ENCODE data around the gene ARMC12.
"Not testable (repeated sequence)": the region's sequence is repeated elsewhere in the genome, so short reads cannot be mapped to it uniquely, and the experiment has no call there.

Gene ARMC12, protein sequence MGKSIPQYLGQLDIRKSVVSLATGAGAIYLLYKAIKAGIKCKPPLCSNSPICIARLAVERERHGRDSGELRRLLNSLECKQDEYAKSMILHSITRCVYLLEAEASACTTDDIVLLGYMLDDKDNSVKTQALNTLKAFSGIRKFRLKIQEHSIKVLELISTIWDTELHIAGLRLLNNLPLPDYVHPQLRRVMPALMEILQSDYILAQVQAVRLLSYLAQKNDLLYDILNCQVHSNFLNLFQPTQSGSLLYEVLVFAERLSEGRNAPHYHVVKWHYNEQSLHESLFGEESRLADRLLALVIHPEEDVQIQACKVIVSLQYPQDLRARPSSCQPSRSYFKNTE

DNA sequence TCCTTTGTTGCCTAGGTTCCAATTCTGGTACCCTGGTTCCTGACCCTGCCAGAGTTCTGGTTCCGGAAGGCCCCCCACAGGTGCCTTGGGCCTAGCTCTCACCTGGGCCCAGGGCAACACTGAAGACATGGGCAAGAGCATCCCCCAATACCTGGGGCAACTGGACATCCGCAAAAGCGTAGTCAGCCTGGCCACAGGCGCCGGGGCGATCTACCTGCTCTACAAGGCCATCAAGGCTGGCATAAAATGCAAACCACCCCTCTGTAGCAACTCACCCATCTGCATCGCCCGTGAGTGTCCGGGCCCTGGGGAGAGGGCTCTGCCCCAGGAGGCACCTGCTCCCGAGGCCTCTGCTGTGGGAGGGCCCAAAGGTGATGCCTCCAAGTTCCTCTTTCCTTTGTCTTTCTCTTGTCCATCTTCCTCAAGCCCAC, at the start of gene ARMC12:
Gene ARMC12, plus strand, starts transcription at position 51 of the 431 bp plus-strand sequence. Its CDS starts 77 bp downstream, at position 128.
- DNase-seq = no peak

DNA sequence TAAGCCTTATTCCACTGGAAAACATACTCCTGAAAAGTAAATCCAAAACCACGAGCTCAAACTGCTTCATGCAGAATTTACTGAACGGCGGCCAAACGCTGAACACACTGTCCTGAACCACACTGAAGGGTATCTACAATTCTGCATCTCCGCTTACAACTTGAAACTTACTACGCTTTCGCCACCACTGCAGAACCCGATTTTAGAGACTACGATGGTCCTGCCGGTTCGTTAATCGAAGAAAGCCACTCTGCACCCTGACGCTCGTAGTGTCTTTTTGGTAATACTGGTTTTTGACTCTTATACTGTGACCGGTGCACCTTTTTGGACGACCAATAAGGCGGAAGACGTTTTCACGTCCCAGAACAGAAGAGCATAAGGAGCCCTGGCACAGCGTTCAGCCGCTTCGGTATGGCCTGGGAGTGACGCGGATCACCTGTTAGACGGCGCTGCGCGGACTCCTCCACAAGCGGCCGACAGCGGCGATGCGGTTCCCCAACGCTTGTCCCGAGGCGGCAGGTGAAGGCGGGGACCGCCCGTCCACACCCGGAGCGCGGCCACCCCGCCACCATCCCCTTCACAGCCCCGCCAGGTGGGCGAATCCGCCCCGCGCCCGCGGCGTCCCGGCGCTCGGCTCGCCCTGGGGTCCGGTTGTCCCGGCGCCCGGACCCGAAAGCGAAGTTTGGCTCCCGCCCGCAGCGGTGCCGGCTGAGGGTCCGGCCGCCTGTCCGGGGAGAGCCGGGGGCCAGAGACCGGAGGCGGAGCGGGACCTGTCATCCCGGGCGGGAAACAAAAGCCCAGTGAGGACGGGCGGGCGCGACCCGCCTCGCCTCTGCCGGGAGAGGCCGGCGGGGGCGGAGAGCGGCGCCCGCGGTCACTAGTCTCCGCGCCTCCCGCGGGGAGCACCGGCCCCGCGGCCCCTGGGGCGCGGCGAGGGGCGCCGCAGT, 48.9 kb upstream of the ARMC12 start:
- peak; percentile 64 for DNase-seq

DNA sequence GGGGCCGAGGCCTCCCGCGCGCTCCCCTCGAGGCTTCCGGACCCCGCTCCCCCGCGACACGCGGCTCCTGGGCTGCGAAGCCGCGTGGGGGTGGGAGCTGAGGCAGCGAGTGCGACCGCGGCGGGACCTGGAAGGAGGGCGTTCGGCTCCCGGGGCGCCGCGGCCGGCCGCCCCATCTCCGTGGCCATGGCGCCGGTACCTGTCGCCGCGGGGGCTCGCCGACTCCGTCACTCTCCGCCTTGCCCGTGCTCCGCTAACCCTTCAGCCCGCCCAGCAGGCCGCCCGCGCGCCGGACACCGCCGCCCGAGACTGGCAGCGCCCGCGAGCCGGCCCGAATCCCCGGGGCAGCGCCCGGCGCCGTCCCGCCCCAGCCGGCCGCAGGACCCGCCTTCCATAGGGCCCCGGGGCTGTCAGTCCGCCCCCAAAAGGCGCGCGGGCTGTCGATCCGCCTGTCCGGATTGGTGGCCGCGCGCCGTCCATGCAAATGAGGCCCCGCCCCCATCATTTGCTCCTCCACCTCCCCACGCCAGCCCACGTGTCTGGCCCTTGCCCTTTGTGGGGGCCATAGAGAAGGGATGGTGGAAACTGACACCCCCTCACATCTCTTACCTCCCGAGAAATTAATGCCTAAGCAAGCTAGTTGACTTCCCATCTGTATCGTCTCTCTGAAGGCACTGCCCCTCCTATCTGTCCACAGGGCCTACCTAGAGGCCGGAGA, 48.1 kb upstream of the ARMC12 start, which contains the start of gene FKBP5:
Gene FKBP5, minus strand, starts transcription at position 311 of the 718 bp plus-strand sequence. CDS start 46,091 bp downstream, outside the sequence.
- DNase-seq = peak; percentile 93

DNA sequence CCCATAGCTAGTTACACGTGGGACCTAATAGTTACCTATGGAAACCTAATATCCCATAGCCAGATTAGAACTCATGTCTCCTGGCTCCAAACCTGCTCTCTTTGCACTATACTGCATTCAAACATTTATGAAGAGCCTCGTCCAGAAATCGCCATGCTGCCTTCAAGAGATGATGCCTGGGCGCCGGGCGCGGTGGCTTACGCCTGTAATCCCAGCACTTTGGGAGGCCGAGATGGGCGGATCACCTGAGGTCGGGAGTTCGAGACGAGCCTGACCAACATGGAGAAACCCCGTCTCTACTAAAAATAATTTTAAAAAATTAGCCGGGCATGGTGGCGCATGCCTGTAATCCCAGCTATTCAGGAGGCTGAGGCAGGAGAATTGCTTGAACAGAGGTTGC, 46.8 kb upstream of the ARMC12 start:
- not testable (repeated sequence) for DNase-seq

DNA sequence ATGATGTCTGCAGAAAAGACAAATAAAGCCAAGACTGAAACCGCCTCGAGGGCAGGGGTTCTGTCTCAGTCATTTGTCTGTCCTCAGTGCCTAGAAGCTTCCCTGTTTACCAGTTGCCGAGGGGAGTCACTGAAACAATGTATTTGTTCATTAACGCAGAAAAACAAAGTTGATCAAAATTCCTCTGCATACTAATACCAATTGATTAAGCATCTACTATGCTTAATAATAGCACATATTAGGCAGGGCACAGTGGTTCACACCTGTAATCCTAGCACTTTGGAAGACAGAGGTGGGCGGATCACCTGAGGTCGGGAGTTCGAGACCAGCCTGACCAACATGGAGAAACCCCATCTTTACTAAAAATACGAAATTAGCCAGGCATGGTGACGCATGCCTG, 46.3 kb upstream of the ARMC12 start:
- no peak for DNase-seq

DNA sequence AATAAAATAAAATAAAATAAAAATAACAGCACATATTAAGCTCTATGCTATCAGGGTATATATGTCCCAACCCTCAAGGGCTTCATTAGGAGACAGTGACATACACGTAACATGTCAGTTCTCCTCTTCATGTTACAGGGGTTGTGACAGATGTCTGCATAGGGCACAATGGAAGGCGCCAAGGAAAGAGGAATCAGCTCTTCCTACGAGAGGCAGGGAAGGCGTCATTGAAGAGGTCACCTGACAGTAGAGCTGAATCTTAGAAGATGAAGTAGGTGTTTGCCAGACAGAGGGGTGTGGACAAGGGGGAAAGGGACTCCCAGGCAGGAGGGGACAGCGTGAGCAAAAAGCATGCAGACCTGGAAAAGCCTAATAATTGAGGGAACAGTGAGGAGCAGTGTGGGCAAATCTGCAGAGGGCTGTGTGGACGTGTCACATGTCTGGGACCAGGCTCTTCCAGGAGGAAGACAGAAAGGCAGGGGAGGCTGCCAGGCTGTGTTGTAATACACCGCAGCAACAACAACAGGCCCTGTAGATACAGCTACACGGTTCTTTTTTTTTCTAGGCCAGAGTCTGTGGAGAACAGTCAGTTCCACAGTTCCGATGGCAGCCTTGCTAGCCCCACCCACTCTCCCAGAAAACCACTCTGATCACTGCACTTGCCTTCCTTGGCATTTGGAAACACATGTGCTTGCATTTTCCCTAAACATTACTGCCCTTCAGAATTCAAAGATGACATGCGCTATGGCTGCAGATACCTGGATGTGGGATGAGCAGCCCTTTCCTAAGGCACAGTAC, 45.6 kb upstream of the ARMC12 start:
- peak; percentile 45 for DNase-seq

DNA sequence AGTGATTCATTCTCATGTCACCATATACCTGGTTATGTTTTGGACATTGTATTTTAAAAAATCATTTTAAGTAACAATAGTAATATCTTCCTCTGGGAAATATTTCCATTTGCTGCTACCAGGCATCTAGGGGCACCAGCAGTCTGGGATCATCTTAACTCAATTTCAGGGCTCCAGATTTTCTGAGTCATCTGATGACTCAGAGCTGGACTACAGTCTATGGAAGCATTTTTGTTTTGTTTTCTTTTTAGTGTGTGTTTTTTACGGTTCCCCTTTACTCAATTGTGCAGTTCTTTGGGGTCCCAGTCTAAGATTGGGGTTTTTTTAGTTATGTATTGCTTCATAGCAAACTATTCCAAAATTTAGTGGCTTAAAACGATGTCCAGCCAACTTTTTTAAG, 42.4 kb upstream of the ARMC12 start:
- no peak for DNase-seq

DNA sequence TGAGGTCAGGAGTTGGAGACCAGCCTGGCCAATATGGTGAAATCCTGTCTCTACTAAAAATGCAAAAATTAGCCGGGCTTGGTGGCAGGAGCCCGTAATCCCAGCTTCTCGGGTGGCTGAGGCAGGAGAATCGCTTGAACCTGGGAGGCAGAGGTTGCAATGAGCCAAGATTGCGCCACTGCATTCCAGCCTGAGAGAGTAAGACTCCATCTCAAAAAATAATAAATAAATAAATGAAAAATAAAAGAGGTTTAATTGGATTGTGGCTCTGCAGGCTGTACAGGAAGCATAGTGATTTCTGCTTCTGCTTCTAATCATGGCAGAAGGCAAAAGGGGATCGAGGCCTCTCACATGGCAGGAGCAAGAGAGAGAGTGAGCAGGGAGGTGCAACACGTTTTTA, 38.4 kb upstream of the ARMC12 start:
- DNase-seq = not testable (repeated sequence)

DNA sequence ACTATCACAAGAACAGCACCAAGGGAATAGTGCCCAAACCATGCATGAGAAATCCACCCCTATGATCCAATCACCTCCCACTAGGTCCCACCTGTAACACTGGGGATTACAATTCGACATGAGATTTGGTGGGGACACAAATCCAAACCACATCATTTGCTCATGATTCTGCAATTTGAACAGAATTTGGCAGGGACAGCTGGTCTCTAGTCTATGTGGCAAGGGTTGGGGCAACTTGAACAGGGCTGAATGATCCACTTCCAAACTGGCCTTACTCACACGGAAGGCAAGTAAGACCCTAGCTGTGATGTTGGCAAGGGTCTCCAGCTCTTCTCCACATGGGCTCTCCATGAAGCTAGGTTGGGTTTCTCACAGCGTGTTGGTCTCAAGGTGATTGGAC, 38.0 kb upstream of the ARMC12 start:
- no peak for DNase-seq

DNA sequence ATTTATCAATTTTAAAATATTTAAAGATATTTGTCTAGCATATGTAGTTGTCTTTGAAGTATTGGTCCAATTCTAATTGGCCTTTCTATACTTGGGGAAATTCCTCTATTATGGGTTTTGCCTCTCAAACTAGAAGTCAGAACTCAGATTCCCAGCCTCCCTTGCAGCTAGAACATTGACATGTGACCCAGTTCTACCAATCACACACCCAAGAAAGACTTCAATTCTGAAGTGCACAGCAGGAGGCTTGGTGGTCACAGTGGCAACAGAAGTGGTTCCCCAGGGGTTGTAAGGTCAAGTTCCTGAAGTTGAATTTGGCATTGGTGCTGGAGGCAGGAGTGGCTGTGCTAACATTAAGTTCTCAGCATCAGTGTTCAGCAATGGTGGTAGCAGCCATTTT, 33.3 kb upstream of the ARMC12 start:
- no peak for DNase-seq

DNA sequence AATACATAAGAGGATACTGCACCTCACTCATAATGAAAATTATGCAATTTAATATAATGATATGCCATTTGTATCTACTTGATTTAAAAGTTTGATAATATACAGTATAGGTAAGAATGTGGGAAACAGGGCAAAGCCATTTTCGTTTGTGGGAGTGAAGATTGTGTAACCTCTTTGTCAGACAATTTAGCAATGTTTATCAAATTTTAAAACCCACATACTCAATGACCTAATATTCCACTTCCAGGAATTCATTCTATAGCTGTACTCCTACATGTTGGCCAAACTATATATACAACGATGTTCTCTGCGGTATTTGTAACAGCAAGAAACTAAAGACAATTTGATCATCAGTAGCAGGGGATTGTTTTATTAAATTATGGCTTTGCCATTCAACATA, 30.4 kb upstream of the ARMC12 start:
- no peak for DNase-seq

DNA sequence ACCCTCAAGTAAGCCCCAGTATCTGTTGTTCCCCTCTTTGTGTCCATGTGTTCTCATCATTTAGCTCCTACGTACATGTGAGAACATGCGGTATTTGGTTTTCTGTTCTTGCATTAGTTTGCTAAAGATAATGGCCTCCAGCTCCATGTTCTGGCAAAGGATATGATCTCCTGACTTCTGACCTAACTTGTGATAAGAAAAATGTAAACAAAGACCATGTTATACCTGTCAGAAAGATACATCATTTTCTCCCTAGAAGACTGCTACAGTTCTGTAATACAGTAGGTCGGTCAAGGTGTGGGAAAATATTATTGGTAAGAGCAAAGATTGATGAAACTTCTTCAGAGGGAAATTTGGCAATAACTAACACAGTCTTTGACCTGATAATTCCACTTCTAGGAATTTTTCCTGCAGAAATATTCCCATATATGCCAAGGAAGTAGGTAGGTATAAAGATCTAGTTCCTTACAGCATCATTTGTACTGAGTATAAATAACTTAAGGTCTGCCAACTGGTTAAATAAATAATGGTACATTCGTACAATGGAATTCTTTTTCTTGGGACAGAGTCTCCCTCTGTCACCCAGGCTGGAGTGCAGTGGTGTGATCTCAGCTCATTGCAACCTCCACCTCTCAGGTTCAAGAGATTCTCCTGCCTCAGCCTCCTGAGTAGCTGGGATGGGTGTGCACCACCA, 29.0 kb upstream of the ARMC12 start:
- no peak for DNase-seq

DNA sequence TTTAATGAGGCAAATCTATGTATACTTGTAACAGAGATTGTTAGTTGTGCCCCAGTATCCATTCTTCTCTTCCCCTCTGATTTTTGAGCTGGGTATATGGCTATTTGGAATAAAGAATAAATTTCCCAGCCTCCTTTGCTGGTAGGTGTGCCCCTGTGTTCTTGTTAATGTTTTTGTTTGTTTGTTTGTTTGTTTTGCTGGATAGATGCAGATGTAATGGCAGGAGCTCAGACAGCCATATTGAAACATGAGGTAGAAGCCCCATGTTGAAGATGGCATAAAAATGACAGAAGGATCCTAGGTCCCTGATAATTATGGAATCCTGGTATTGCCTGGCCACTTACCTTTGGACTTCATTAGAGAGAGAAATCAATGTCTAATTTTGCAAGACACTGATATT, 28.2 kb upstream of the ARMC12 start:
- DNase-seq = no peak

DNA sequence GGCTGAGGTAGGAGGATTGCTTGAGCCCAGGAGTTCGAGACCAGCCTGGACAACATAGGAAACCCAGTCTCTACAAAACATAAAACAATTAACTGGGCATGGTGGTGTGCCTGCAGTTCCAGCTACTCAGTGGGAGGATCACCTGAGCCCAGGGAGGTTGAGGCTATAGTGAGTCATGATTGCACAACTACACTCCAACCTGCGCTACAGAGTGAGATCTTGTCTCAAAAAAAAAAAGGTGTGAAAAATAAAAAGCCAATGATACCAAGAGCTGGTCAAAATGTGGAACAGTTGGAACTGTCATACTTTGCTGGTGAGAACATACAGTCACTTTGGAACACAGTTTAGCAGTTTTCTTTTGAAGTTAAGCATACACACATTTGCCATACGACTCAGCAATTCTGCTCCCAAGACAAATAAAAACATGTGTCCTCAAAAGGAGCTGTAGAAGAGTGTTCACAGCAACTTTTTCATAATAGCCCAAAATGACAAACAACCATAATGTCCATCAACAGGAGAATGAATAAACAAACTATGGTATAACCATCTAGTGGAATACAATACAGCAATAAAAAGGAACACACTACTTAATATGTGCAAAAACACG, 26.5 kb upstream of the ARMC12 start:
- no peak for DNase-seq

DNA sequence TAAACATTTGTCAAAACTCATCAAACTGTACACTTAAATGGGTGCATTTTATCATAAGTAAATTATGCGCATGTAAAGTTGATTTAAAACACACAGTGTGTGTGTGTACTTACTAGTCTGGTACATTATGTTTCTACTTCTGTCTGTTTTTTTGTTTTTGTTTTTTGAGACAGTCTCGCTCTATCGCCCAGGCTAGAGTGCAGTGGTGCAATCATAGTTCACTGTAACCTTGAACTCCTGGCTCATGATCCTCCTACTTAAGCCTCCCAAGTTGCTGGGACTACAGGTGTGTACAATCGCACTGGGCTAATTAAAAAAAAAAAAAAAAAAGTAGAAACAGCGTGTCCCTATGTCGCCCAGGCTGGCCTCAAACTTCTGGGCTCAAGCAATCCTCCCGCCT, 25.1 kb upstream of the ARMC12 start:
- DNase-seq = no peak

DNA sequence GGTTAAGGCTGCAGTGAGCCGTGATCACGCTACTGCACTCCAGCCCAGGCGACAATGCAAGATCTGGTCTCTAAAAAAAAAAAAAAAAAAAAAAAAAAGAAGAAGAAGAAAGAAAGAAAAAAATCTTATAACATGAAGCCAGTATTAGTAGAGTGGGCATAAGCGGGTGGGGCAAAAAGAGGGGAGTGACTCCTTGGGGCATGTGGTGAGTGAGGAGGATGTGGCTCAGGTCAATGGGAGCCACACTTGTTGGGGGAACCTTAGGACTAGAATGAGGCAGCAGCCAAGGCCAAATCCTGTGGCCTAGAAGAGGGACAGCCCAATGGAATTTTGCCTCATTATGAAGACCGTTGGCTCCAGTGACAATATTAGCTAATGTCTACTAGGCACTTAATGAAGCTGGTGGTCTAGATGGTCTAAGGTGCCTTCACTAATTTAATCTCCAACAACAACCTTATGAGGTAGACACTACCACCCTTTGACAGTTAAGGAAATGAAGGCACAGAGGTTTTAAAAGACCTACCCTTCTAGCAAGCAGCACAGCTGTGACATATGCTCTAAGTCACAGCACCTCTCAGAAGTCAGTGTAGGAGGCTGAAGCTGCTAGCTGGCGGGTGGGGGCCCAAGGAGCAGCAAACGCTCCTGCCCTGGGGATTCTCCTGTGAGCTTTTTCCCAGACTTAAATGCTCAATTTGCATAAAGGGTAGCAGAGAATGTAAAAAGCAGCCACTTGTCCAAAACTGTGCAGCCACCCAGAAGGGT, 23.6 kb upstream of the ARMC12 start:
- no peak for DNase-seq

DNA sequence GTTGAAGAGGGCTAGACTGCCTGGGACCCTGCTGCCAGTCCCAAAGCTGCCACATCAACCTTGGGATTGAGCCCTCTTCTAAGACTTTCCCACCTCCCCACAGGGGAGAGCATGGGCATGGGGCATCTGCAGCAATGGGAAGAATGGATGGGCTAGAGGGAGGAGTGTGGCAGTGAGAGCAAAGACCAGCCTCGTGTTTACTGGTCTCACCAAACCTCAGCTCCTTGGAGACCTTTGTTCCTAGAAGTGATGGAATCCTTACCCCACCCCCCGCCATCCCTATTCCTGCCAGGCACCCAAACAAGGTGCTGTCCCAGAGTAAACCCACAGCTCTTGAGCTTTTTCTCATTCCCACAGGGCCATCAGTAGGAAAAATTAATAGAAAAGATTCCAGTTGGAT, 20.0 kb upstream of the ARMC12 start:
- DNase-seq = no peak

DNA sequence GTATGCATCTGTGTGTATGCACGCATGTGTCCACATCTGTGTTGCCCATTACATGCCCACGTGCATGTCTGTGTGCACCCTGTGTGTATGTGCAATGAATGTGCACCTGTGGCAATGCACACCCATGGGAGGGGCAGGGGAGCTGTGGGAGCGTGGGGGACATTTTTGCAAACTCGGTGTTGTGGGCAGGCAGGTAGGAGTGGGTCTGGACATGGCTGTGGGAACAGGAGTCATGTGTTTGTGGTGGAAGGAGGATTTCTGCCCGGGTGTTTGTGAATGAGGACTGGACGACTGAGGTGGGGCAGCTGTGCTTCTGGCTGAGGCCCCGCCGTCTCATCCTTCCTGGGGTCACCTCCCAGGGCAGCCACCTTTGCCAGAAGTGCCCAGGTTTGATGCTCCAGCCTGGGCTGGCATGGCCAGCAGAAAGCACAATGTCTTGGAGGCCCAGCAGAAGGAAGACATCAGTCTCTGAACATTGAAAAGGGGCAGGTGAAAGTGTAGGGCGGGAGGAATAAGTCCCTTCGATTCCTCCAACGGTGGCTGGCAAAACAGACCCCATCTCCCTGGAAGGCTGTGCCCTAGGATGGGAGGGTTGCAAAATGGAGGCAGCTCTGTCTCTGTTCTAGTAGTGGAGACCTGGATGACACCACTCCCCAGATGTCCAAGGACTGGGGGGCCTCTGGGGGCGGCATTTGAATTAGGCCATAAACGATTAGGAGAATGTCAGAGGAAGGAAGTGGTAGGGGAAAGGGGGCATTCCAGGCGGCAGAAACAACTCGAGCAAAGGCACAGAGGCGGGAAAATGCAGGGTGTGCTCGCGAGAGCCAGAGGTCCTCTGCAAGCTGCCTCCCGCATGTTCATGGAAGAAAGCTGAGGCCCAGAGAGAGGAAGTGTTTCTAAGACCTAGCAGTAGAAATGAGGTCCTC, 19.1 kb upstream of the ARMC12 start:
- no peak for DNase-seq

DNA sequence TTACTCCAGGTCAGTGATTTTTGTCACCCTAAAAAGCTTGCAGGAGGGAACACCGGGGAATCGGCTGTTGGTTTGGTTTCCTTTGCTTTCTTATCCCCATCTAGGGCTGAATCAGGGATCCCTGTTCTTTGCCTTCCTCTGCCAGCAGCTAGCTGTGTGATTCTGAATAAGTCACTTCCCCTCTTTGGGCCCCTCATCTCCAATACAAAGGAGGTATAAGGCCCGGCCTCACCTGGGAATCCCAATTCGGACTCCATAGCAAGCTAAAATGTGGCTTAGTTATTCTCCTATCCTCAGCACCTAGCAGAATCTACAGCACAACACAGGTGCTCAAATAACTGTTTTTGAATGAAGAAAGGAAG, 18.5 kb upstream of the ARMC12 start:
- DNase-seq = no peak
